Left forelimb (tissue), 1 donor: ENCODE data around the gene ZNF423.
A peak's percentile ranks its signal among the peaks of the same experiment; 100 is the strongest.

ENCODE experiments used
- DNase-seq: peaks from one replicate; pipeline ENCODE4 v3.0.0-alpha.2; 2018; ENCODE audit warnings: low spot score

ZNF423 gene

GRCh38 chr16:49869731-49870130 is 13.8 kb upstream of the ZNF423 start:
- no peak for DNase-seq

DNA sequence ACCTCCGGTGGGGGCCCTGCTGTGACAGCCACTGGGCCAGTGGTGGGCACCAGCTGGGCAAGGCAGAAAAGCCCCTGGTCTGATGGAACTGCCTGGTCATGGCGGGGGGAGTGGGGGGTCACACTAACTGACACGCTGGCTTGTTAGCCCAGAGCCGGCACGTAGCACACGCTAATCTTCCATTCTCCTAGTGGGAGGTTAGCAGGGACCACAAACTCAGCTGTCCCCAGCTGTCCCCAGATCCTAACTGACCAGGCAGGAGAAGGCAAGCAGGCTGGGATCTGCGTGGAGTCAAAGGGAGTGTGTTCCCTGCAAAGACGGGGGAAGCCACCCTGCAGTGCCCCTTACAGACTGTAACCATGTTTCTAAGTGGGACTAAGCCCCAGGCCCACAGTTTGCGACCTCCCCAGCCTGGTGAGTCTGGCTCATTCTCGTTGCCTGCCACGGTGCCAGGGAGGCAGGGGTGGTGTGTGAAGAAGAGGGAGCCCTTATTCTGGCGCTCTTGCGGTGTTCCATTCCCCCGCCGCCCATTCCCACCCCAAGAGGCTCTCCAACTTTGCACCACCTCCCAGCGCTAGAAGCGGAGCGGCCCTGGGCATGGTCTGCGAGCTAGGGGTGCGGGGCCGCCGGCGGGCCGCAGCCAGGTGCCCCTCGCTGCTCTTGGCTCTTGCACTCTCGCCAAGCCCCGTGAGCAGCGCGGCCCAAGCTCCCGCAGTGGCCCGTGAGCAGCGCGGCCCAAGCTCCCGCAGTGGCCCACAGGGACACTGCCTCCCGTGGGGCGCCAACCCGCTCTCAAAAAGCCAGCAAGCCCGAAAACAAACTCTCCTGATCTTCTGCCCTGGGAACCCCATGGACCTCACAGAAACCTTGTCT is 12.1 kb upstream of the ZNF423 start:
- no peak for DNase-seq

DNA sequence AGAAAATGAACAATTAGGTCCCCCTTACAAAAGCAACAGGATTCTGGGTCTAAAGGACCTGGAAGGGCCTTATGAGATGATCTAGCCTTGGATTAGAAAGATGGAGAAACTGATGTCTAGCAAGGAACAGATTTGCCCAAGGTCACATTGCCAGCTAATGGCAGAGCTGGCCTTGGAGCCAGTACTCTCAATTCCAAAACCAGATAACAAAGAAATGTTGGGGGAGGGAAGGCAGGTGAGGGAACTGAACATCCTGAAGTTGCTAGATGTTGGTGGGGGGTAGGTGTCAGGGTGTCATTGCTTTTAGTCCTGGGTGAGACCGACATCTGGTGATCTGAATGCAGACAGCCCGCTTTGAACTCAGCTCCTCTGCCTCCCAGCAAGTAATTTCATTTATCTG is 11.3 kb upstream of the ZNF423 start:
- no peak for DNase-seq

DNA sequence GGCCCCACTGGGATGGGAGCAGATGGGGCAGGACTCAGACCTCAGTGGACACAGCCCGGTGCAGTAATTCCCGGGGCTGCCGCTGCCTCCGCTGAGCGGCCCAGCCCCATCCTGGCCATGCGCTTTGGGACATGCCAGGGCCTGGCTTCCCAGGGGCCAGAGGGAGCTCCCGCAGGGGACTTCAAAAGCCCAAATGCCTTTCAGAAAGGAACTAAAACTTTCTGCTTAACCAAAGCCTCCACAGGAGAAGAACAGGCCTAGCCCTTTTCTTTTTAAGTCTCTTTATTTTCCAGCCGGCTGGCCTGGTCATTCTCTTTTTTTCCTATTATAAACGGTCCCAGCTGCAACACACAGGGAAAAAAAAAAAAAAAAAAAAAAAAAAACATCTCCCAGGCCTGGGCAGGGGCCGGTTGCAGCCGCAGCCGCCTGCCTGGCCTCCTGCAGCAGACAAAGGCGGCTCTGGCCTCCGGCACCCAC is 10.7 kb upstream of the ZNF423 start:
- DNase-seq: no peak

DNA sequence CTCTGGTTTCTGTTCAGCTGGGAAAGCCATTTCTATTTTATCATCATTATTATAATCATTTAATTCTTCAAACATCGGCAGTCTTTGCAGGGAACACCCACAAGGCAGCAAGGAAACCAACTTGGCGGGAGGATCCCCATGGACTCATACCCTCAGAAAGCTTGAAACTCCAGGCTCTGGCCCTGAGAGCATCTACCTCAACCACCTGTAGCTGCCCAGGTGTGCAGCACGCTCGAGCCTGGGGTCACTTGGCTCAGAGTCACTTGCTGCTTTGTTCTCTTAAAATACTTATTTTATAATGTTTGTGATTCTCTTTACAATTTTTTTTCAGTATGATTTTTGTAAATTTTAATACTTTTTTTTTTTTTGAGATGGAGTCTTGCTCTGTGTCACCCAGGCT is 6.8 kb upstream of the ZNF423 start:
- no peak for DNase-seq

- no peak for DNase-seq
Observed at GRCh38 chr16:49861299-49861698, 5.4 kb upstream of the ZNF423 start.

DNA sequence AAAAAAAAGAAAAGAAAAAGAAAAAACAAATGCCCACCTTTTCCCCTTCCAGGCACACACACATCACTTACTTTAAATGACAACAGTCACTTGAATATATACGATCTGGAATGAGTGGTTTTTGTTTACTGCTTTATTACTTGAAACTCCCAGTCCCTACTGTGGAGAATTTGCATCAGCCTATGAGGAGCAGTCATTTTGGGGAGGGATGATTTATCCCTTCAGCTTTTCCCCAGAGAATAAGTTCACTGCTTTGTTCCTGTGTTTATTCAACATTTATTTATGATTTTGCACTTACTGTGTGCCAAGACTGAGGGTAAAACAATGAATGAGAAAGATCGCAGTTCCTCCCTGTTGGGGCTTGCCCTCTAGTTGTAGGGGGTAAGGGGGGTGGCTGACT is 4.7 kb upstream of the ZNF423 start:
- no peak for DNase-seq

GRCh38 chr16:49859125-49859811 is 3.4 kb upstream of the ZNF423 start:
- DNase-seq: peak; percentile 82

GRCh38 chr16:49858200-49859124 is 2.5 kb upstream of the ZNF423 start:
- peak; percentile 82 for DNase-seq

DNA sequence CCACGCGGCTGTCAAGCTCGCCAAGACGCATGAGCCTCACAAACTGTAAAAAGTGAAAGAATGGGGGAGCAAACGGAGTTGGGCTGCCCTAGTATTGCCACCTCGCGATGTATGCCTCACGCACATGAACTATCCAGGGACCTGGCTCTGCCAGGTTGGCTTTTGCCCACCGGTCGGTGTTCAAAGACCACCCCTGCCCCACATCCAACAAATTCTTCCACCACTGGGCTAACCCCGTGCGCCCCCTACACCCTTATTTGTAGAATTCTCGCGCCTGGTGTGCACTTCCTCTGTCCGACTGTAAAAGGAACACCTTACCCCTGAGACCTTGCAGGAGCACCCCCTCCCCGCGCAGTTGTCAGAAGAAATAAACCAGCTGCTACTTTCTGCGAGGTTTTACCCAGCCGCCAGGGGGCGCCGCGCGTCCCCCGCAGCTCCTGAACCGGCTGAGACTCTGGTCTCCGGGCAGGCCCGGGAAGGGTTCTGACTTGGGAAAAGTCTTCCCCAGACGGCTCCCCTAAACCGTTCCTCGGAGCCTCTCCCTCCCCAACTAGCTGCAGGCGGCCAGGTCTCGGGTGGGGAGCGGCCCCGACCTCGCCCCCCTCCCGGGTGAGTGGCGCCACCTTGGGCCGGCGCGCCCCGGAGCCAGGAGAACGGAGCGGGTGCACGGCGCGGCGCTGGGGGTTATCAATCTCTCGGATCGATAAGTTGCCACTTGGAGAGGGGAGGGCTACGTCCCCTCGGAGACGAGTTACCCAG is 1.7 kb upstream of the ZNF423 start:
- DNase-seq: peak; percentile 86

- peak; percentile 87 for DNase-seq
Observed at GRCh38 chr16:49856672-49857330, 889 bp upstream of the ZNF423 start.

GRCh38 chr16:49855280-49855821 is 561 bp downstream of the ZNF423 start:
- DNase-seq: peak; percentile 94

GRCh38 chr16:49854796-49855203 is 1.1 kb downstream of the ZNF423 start:
- no peak for DNase-seq

DNA sequence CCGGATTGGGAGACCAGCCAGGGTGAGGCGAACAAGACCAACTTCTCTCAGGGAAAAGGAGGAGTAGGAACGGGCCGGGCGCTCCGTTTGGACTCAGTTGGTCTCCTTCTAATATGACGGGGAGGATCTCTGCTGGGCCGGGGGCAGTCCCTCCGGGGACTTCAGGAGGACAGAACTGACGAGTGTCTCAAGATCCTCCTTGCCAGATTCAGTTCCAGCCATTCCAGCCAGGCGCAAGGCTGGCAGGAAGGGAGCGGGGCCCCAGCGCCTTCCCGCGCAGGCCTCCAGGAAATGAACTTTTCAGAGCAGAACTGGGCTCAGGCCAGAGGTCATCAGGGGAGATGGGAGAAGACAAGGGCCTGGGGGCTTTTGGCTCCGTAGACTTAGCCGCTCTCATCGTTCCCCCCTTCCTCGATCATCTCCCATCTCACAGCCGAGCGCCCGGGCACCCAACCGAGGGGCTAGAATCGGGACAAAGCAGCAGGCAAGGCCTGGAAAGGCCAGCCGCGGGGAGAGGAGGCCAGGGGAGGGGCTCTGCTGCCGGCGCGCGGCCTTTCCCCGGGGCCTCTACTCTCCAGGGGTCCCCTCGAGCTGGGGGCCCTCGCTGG is 1.6 kb downstream of the ZNF423 start:
- no peak for DNase-seq

GRCh38 chr16:49852279-49852678 is 3.6 kb downstream of the ZNF423 start:
- DNase-seq: no peak

DNA sequence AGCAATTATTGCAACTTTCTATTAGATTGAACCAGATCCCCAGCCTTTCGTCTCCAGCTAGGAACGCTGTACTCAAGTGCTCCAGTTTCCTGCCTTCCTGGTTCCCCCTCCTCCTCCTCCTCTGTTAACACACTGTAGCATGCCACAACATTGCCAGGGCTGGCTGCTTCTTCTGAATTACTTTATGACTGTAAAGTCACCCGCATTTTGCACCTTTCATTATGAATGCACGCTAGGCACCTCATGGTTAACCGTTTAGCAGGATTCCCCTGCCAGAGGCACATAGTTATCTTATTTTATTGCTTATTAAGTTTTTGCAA is 4.5 kb downstream of the ZNF423 start:
- DNase-seq: no peak

DNA sequence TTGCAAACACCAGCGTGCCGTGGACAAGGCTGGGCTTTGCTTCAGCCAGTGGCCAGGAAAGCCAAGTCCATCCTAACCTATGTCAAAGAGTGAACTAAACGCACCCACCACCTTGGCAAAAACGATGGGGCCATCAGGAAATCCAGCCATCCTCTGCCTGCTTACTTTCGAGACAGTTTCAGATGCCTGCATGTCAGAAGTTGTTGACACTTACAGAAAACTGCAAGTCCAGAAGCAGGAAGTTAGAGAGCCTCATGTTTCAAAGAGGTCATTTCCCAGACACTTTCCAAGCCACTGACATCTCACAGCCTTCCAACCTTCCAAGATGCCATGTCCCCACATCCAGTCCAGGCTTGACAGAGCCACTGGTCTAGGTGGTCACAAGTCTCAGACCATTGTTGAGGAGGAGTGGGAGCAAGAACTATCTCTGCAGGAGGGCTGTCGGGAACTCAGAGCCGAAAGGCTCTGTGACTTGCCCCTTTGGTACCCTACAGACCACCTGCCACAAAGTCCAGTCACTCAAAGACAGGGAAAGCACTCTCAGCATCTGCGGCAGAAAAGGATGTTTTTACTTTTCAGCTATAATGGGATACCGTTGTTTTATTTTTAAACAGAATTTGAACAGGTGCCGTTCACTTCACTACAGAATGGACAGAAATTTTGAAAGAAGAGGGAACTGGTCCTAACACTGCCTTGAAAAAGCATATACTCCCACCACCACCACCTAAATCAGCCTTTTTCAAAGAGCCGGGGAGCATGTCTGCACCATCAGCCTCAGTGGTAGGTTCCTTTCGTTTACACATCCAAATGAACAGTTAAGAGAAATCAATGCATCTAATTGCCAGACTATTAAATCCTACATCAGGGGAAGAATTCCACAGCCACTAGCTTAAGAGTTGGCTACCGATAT is 5.1 kb downstream of the ZNF423 start:
- no peak for DNase-seq

- DNase-seq: no peak
Observed at GRCh38 chr16:49849754-49850108, 6.2 kb downstream of the ZNF423 start.

DNA sequence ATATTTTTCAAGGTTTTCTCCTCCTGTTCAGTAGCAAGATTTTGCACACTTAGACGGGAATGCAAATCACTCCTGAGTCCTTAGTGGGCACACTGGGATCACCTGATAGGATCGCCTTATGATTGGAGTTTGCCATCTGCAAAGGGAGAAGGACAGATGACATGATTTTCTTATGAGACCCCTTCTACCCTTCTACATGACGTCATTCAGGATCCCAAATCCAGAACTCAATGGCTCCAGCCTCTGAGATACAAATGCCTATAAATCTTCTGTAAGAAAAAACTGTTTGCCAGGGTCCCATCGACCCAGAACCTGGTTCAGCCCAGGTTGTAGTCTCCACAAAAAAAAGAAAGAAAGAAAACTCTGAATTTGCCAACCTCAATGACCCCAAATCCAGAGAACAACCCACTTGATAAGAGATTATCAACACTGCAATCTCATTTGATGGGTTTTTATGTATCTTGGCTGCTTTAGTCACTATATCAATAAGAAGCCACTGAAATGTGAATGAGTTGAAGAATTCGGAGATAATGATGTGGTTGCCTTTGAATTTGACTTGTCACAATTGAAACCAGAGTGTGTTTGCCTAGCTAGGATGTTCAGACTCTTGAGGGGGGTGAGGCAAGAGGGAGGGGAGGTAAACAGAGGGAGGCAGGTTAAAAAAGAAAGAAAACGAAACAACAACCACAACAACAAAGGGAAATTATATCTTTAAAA is 6.7 kb downstream of the ZNF423 start:
- no peak for DNase-seq
